ENCODE results near the gene ZNF410. TPM values are rescaled to one million over a fixed set of nuclear protein-coding genes. Genes with fewer than 3 reads are reported as not detected.
"Not testable (repeated sequence)": the region's sequence is repeated elsewhere in the genome, so short reads cannot be mapped to it uniquely, and the experiment has no call there.

The ZNF410 gene
- total RNA-seq, 4 donors from 2014 or later = 48.8 to 57.3 (median 51.2) TPM

GRCh38 chr14:73887318-73887616 lies 608 bp downstream of the ZNF410 start:
- Histone ChIP-seq H3K36me3 (no peaks in the 10 kb centered on the region), H3K27me3 (no peaks in the 10 kb centered on the region), H3K9me3 (no peaks in the 10 kb centered on the region), H3K4me3 (replicated peaks in 1 of 3) (peak overlapping the region; percentile 66 to 98 (median 87)), H3K27ac (peak overlapping the region; percentile 88 to 98 (median 92)), H3K4me1 (peaks cover 6 to 16% of the 10 kb centered on the region in 2 donors)
- DNase-seq = no peak
- intact Hi-C loops (cut with DNase I) = no loop called here
- WGBS, 2 donors = 1 to 3% methylated on average over 7 of the region's 7 CpGs
- TF ChIP-seq POLR2A (IDR thresholded peaks at IDR 0.05) (no peak), CTCF (IDR thresholded peaks at IDR 0.05) (no peak)

DNA sequence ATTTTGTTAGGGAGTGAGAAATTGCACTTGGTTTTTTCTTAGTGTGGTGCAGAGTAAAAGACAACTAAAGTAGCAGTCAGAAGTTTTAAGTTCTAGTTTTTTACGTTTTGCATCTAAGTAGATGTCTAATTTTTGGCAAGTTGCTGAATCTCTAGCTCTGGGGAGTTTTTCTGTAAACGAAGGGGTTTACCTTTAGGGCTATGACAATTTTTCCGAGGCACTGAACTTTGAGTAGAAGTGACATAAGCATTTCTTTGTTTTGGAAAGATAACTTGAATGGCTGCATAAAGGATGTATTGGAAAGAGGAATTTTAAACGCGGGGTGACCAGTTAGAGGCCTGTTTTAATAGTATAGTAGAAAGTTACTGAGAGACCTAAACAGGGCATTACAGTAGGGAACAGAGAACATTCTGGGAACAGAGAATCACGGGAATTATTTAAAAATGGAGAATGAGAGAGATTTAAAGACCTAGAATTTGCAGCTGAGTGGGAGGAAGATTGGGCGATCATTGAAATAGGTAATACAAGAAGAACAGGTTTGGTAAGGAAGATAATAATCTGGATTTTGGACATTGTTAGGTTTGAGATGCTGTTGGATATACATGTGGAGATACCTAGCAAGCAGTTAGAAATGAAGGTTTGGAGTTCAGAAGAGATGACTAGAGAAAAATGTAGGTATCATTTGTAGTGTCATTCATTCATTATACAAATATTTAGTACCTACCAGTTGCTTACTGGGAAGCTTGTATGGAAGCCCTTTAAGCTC lies 1.2 kb downstream of the ZNF410 start:
- Histone ChIP-seq H3K9me3 (no peaks in the 10 kb centered on the region), H3K4me1 (peaks cover 6 to 16% of the 10 kb centered on the region in 2 donors), H3K27ac (no peak overlapping the region), H3K27me3 (no peaks in the 10 kb centered on the region), H3K36me3 (no peaks in the 10 kb centered on the region), H3K4me3 (replicated peaks in 1 of 3) (peak overlapping the region in 1 of 3 donors; percentile 66)
- TF ChIP-seq POLR2A (IDR thresholded peaks at IDR 0.05) (no peak), CTCF (IDR thresholded peaks at IDR 0.05) (no peak)
- WGBS, 2 donors = 30 to 34% methylated on average over 7 of the region's 7 CpGs
- intact Hi-C loops (cut with DNase I) = no loop called here
- no peak for DNase-seq

GRCh38 chr14:73888460-73888725 lies 1.7 kb downstream of the ZNF410 start:
- Histone ChIP-seq H3K27ac (no peak overlapping the region), H3K9me3 (no peaks in the 10 kb centered on the region), H3K36me3 (no peaks in the 10 kb centered on the region), H3K4me3 (replicated peaks in 1 of 3) (no peak overlapping the region), H3K27me3 (no peaks in the 10 kb centered on the region), H3K4me1 (peaks cover 6 to 16% of the 10 kb centered on the region in 2 donors)
- 52 to 66% methylated on average over 3 of the region's 3 CpGs for WGBS, 2 donors
- DNase-seq = no peak
- intact Hi-C loops (cut with DNase I) = no loop called here
- TF ChIP-seq CTCF (IDR thresholded peaks at IDR 0.05) (no peak), POLR2A (IDR thresholded peaks at IDR 0.05) (no peak)

DNA sequence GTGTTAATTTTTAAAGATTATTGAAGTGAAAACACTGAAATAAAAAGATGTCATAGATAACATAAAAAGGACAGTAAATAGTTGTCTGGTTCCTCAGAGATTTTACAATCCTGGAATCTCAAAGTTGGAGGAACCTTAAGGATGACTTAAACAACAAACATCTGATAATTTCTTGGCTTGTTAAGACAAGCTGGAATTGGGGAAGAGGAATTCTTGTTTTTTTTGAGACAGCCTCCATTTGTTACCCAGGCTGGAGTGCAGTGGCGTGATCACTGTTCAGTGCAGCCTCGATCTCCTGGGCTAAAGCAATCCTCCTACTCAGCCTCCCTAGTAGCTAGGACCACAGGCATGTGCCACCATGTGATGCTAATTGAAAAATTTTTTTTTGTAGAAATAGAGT lies 2.3 kb downstream of the ZNF410 start:
- WGBS, 2 donors = 77 to 96% methylated on average over 2 of the region's 2 CpGs
- TF ChIP-seq POLR2A (IDR thresholded peaks at IDR 0.05) = no peak
- TF ChIP-seq CTCF (IDR thresholded peaks at IDR 0.05) = no peak
- Histone ChIP-seq H3K27ac (no peak overlapping the region), H3K36me3 (peaks cover 2 to 3% of the 10 kb centered on the region in 2 donors), H3K9me3 (no peaks in the 10 kb centered on the region), H3K27me3 (no peaks in the 10 kb centered on the region), H3K4me1 (peaks cover 6 to 16% of the 10 kb centered on the region in 2 donors), H3K4me3 (replicated peaks in 1 of 3) (no peak overlapping the region)
- no peak for DNase-seq
- intact Hi-C loops (cut with DNase I) = no loop called here

DNA sequence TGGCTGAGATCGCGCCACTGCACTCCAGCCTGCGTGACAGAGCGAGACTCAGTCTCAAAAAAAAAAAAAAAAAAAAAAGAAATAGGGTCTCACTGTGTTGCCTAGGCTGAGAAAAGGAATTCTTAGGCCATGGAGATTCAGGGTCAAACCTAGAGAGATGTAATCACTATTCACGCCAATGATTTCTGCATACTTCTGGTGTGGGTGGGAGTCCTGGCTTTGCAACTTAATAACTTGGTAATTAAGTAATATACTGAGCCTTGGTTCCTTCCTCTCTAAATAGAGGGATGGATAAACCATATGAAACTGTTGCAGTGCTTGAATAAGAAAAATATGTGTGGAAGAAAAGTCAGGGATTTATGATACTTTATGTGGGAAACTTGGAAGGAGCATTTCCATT lies 2.7 kb downstream of the ZNF410 start:
- 70 to 83% methylated on average over 5 of the region's 5 CpGs for WGBS, 2 donors
- H3K4me3 ChIP-seq (replicated peaks in 1 of 3) = no peak overlapping the region
- DNase-seq = no peak
- H3K4me1 ChIP-seq = peaks cover 6 to 16% of the 10 kb centered on the region in 2 donors
- no peaks in the 10 kb centered on the region for H3K27me3 ChIP-seq
- peaks cover 6 to 7% of the 10 kb centered on the region in 2 donors for H3K36me3 ChIP-seq
- no peak for TF ChIP-seq POLR2A (IDR thresholded peaks at IDR 0.05)
- no peak for TF ChIP-seq CTCF (IDR thresholded peaks at IDR 0.05)
- no peak overlapping the region for H3K27ac ChIP-seq
- H3K9me3 ChIP-seq = no peaks in the 10 kb centered on the region
- intact Hi-C loops (cut with DNase I) = no loop called here

DNA sequence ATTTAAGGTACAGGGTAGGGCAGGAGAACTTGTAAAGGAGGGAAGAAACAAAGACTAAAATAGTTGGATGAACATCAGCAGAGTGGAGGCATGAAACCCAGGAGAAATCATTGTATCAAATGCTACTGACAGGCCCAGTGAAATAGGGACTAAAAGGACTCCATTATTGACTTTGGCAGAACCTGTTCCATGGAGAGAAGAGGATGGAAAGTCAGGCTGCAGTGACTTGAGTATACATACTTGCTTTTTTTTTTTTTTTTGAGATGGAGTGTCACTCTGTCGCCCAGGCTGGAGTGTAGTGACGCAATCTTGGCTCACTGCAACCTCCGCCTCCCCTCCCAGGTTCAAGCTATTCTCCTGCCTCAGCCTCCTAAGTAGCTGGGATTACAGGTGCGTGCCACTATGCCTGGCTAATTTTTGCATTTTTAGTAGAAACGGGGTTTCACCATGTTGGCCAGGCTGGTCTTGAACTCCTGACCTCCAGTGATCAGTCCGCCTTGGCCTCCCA lies 7.6 kb downstream of the ZNF410 start:
- H3K4me3 ChIP-seq (replicated peaks in 1 of 3); DNase-seq; intact Hi-C loops (cut with DNase I); H3K27me3 ChIP-seq; H3K27ac ChIP-seq; H3K4me1 ChIP-seq; H3K9me3 ChIP-seq: not testable (repeated sequence)
- peaks cover 43 to 47% of the 10 kb centered on the region in 2 donors for H3K36me3 ChIP-seq
- WGBS, 2 donors = 84 to 90% methylated on average over 6 of the region's 6 CpGs

All from thyroid gland (tissue), 4 donors.